ENCODE measurements around the gene CCNG1. TPM values are rescaled to one million over a fixed set of nuclear protein-coding genes. Genes with fewer than 3 reads are reported as not detected.

Gene CCNG1
- polyA plus RNA-seq, 1 donor from 2014 or later, result 106 TPM

DNA sequence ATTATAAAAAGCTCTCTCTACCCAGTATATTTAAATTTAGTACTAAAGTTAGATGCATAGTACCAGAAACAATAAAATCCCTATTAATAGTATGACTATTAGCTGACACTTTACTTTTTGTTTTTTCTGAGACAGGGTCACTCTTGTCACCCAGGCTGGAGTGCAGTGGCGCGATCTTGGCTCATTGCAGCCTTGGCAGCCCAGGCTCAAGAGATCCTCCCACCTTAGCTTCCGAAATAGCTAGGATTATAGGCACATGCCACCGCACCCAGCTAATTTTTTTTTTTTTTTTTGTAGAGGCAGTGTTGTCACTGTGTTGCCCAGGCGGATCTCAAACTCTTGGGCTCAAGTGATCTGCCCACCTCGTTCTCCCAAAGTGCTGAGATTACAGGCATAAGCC is 8.0 kb downstream of the CCNG1 start:
- Histone ChIP-seq H3K36me3 (ENCODE audit: insufficient read depth, low read length) (peaks cover 5% of the 10 kb centered on the region), H4K20me1 (ENCODE audit: insufficient read depth) (no peaks in the 10 kb centered on the region), H2AFZ (ENCODE audit: low read depth, low read length) (no peak overlapping the region), H3K79me2 (replicated peaks; ENCODE audit: insufficient read depth, low read length) (peaks cover 12% of the 10 kb centered on the region), H3K9me2 (ENCODE audit: insufficient read depth, low read length) (no peaks in the 10 kb centered on the region), H3K9ac (ENCODE audit: low read length) (no peak overlapping the region), H3K27ac (ENCODE audit: low read length) (no peak overlapping the region), H3K27me3 (ENCODE audit: insufficient read depth, low read depth, low read length) (no peaks in the 10 kb centered on the region), H3K4me3 (ENCODE audit: low read length) (no peak overlapping the region), H3K9me3 (ENCODE audit: low read length) (no peaks in the 10 kb centered on the region), H3K4me2 (ENCODE audit: low read length) (no peak overlapping the region), H3F3A (ENCODE audit: insufficient read depth, low read length, poor library complexity, severe bottlenecking) (no peaks in the 10 kb centered on the region)
- TF ChIP-seq MXI1 (conservative IDR thresholded peaks at IDR 0.05; ENCODE audit: poor library complexity, severe bottlenecking), result no peak
- TF ChIP-seq, protein P1, sequence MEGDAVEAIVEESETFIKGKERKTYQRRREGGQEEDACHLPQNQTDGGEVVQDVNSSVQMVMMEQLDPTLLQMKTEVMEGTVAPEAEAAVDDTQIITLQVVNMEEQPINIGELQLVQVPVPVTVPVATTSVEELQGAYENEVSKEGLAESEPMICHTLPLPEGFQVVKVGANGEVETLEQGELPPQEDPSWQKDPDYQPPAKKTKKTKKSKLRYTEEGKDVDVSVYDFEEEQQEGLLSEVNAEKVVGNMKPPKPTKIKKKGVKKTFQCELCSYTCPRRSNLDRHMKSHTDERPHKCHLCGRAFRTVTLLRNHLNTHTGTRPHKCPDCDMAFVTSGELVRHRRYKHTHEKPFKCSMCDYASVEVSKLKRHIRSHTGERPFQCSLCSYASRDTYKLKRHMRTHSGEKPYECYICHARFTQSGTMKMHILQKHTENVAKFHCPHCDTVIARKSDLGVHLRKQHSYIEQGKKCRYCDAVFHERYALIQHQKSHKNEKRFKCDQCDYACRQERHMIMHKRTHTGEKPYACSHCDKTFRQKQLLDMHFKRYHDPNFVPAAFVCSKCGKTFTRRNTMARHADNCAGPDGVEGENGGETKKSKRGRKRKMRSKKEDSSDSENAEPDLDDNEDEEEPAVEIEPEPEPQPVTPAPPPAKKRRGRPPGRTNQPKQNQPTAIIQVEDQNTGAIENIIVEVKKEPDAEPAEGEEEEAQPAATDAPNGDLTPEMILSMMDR (IDR thresholded peaks at IDR 0.05; ENCODE audit: poor library complexity, severe bottlenecking), result no peak
- no peak for TF ChIP-seq SMC3 (conservative IDR thresholded peaks at IDR 0.05; ENCODE audit: poor library complexity)
- TF ChIP-seq EZH2 (IDR thresholded peaks at IDR 0.05; ENCODE audit: borderline replicate concordance, insufficient read depth, low read length, poor library complexity, severe bottlenecking), result no peak
- TF ChIP-seq, protein P2, sequence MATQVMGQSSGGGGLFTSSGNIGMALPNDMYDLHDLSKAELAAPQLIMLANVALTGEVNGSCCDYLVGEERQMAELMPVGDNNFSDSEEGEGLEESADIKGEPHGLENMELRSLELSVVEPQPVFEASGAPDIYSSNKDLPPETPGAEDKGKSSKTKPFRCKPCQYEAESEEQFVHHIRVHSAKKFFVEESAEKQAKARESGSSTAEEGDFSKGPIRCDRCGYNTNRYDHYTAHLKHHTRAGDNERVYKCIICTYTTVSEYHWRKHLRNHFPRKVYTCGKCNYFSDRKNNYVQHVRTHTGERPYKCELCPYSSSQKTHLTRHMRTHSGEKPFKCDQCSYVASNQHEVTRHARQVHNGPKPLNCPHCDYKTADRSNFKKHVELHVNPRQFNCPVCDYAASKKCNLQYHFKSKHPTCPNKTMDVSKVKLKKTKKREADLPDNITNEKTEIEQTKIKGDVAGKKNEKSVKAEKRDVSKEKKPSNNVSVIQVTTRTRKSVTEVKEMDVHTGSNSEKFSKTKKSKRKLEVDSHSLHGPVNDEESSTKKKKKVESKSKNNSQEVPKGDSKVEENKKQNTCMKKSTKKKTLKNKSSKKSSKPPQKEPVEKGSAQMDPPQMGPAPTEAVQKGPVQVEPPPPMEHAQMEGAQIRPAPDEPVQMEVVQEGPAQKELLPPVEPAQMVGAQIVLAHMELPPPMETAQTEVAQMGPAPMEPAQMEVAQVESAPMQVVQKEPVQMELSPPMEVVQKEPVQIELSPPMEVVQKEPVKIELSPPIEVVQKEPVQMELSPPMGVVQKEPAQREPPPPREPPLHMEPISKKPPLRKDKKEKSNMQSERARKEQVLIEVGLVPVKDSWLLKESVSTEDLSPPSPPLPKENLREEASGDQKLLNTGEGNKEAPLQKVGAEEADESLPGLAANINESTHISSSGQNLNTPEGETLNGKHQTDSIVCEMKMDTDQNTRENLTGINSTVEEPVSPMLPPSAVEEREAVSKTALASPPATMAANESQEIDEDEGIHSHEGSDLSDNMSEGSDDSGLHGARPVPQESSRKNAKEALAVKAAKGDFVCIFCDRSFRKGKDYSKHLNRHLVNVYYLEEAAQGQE (IDR thresholded peaks at IDR 0.05; ENCODE audit: borderline replicate concordance), result no peak
- no peak for TF ChIP-seq POLR2AphosphoS5 (IDR thresholded peaks at IDR 0.05)
- TF ChIP-seq RAD21 (conservative IDR thresholded peaks at IDR 0.05), result no peak
- no peak for TF ChIP-seq TAF1 (IDR thresholded peaks at IDR 0.05; ENCODE audit: low read depth)
- TF ChIP-seq EP300 (conservative IDR thresholded peaks at IDR 0.05; ENCODE audit: poor library complexity, severe bottlenecking), result no peak

DNA sequence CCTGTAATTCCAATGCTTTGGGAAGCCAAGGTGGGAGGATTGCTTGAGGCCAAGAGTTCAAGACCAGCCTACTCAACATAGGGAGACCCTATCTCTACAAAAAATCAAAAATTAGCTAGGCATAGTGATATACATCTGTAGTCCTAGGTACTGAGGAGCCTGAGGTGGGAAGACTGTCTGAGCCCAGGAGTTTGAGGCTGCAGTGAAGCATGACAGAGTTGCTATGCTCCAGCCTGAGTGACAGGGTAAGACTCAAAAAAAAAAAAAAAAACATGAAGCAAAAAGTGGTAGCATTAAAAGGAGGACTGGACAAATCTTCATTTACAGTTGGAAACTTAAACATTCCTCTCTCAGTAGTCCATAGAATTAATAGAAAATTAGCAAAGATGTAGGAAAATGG is 9.8 kb downstream of the CCNG1 start:
- TF ChIP-seq RAD21 (conservative IDR thresholded peaks at IDR 0.05) (no peak), SMC3 (conservative IDR thresholded peaks at IDR 0.05; ENCODE audit: poor library complexity) (no peak), MXI1 (conservative IDR thresholded peaks at IDR 0.05; ENCODE audit: poor library complexity, severe bottlenecking) (no peak), POLR2AphosphoS5 (IDR thresholded peaks at IDR 0.05) (no peak), TAF1 (IDR thresholded peaks at IDR 0.05; ENCODE audit: low read depth) (no peak), EZH2 (IDR thresholded peaks at IDR 0.05; ENCODE audit: borderline replicate concordance, insufficient read depth, low read length, poor library complexity, severe bottlenecking) (no peak)
- TF ChIP-seq, protein P1 (IDR thresholded peaks at IDR 0.05; ENCODE audit: poor library complexity, severe bottlenecking), result no peak
- TF ChIP-seq, protein P2 (IDR thresholded peaks at IDR 0.05; ENCODE audit: borderline replicate concordance), result no peak
- H3K9ac ChIP-seq (ENCODE audit: low read length), result no peak overlapping the region
- no peaks in the 10 kb centered on the region for H3K9me2 ChIP-seq (ENCODE audit: insufficient read depth, low read length)
- no peaks in the 10 kb centered on the region for H3K79me2 ChIP-seq (replicated peaks; ENCODE audit: insufficient read depth, low read length)
- H3K4me3 ChIP-seq (ENCODE audit: low read length), result no peak overlapping the region
- H3K27me3 ChIP-seq (ENCODE audit: insufficient read depth, low read depth, low read length), result no peaks in the 10 kb centered on the region
- no peak overlapping the region for H3K4me2 ChIP-seq (ENCODE audit: low read length)
- no peaks in the 10 kb centered on the region for H3K9me3 ChIP-seq (ENCODE audit: low read length)
- H3K27ac ChIP-seq (ENCODE audit: low read length), result no peak overlapping the region
- no peak overlapping the region for H2AFZ ChIP-seq (ENCODE audit: low read depth, low read length)
- H3K36me3 ChIP-seq (ENCODE audit: insufficient read depth, low read length), result peaks cover 5% of the 10 kb centered on the region
- H4K20me1 ChIP-seq (ENCODE audit: insufficient read depth), result no peaks in the 10 kb centered on the region
- no peaks in the 10 kb centered on the region for H3F3A ChIP-seq (ENCODE audit: insufficient read depth, low read length, poor library complexity, severe bottlenecking)

Data from neural cell (in vitro differentiated cells).